ENCODE measurements around the gene COL16A1. TPM values are rescaled to one million over a fixed set of nuclear protein-coding genes. Genes with fewer than 3 reads are reported as not detected.

The COL16A1 gene
- total RNA-seq, 1 donor from 2014 or later, result 53.5 TPM

DNA sequence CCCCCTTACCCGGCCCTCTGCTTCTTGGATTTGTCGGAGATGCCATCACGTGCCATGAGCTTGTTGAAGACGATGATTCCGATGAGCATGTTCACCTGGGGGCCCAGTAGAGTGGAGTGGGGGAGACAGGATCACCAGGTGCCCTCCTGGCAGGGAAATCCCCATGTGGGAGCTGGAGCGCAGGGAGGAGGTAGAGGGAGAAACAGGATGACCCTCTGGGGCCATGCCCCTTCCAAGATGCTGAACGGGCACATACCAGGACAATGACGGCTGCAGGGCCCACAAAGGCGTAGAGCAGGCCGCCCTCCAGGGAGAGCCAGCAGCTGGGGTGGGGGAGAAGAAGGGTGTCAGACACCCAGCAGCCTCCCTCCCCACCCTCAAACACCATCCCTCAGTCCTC lies 31.8 kb upstream of the COL16A1 start:
- Mint-ChIP-seq H3K36me3 (no peaks in the 10 kb centered on the region), H3K4me3 (no peak overlapping the region), H3K9me3 (no peaks in the 10 kb centered on the region), H3K27me3 (peaks cover 5% of the 10 kb centered on the region), H3K27ac (no peak overlapping the region), H3K4me1 (ENCODE audit: unreplicated experiment) (no peaks in the 10 kb centered on the region)
- no peak for DNase-seq (ENCODE audit: extremely low spot score, unreplicated experiment)
- TF ChIP-seq, protein P1, sequence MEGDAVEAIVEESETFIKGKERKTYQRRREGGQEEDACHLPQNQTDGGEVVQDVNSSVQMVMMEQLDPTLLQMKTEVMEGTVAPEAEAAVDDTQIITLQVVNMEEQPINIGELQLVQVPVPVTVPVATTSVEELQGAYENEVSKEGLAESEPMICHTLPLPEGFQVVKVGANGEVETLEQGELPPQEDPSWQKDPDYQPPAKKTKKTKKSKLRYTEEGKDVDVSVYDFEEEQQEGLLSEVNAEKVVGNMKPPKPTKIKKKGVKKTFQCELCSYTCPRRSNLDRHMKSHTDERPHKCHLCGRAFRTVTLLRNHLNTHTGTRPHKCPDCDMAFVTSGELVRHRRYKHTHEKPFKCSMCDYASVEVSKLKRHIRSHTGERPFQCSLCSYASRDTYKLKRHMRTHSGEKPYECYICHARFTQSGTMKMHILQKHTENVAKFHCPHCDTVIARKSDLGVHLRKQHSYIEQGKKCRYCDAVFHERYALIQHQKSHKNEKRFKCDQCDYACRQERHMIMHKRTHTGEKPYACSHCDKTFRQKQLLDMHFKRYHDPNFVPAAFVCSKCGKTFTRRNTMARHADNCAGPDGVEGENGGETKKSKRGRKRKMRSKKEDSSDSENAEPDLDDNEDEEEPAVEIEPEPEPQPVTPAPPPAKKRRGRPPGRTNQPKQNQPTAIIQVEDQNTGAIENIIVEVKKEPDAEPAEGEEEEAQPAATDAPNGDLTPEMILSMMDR (conservative IDR thresholded peaks at IDR 0.05), result no peak

DNA sequence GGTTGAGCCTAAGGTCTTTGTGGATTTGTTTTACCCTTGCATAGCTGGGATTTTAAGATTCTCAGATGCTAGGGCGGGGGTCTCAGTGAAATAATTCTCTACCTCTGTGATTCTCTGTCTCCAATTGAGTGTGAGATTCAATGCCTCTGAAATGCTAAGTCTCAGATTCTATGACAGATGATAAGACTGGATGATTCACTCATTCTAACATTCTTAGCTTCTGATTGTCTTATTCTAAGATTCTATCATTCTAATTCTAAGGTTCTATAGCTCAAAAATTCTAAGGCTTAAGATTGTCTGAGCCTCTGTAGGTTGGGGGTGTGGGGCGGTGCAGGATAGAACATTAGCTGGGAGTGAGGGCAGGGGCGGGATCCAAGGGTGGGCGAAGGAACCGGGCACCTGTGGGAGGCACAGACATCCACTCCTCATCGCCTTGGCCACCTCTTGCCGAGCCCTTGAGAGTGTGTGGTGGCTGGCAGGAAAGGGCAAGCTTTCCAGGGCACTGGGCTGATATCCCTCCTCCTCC lies 30.8 kb upstream of the COL16A1 start:
- no peak overlapping the region for H3K27ac Mint-ChIP-seq
- no peak overlapping the region for H3K4me3 Mint-ChIP-seq
- no peaks in the 10 kb centered on the region for H3K4me1 Mint-ChIP-seq (ENCODE audit: unreplicated experiment)
- H3K27me3 Mint-ChIP-seq, result peaks cover 3% of the 10 kb centered on the region
- no peaks in the 10 kb centered on the region for H3K36me3 Mint-ChIP-seq
- no peaks in the 10 kb centered on the region for H3K9me3 Mint-ChIP-seq
- TF ChIP-seq, protein P1 (conservative IDR thresholded peaks at IDR 0.05), result no peak
- DNase-seq (ENCODE audit: extremely low spot score, unreplicated experiment), result no peak

DNA sequence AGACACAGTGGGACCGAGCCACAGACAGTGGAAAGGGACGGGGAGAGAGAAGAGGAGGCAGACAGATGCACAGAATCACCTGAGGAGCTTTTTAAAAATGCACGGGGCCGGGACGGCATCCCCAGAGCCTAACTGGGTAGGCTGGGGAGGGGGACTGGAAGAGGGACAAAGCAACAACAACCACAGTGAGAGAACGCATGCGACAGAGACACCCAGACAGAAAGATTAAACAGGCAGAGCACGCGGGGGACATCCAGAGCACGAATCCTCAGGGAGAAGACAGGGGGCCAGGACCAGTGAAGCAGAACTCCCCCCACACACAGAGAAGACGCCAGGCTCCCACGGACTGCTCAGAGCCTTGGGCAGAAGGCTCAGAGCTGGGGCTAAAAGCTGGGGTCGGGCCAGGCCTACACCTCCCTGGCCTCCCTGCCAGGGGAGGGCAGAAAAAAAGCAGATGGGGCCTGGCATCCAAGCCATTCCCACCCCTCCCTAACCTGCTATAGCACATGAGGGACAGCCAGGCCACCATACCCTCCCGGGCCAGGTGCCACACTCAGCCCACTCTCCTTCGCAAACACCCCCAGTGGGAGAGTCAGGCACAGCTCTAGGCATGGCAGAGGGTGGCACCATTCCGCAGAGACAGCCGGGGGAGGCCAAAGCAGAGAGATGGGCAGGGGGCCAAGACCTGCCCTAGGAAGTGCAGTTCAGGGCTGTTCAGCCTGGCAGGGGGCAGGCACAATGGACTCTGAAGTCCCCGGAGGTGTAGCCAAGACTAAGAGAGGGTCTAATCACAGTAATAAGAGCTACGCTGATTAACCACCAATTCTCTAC lies 29.8 kb upstream of the COL16A1 start:
- Mint-ChIP-seq H3K36me3 (no peaks in the 10 kb centered on the region), H3K9me3 (no peaks in the 10 kb centered on the region), H3K4me3 (no peak overlapping the region), H3K27ac (no peak overlapping the region), H3K4me1 (ENCODE audit: unreplicated experiment) (no peaks in the 10 kb centered on the region), H3K27me3 (no peaks in the 10 kb centered on the region)
- TF ChIP-seq, protein P1 (conservative IDR thresholded peaks at IDR 0.05), result no peak
- no peak for DNase-seq (ENCODE audit: extremely low spot score, unreplicated experiment)

DNA sequence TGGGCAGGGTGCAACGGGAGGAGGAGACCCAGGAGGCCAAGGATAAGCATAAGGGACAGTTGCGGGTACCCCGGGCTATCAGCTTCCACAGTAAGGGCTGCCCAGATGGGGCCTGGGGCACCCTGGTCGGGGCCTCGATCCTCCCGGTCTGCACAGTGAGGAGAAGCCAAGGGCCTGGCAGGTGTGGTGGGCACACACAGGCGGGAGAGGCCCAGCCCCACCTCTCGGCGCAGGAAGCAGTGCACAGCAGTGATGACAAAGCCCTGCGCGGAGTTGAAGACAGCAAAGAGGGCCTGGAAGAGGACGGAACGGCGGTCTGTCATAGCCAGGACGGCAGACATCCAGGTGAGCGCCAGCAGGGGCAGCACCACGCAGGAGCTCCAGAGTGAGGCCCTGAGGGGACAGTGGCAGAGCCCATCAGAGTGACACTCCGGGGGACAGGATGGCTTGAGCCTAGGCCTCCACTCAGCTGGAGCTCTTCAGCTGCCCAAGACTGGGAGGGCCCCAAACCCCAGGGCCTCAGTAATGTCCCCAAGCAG lies 29.0 kb upstream of the COL16A1 start:
- no peaks in the 10 kb centered on the region for H3K4me1 Mint-ChIP-seq (ENCODE audit: unreplicated experiment)
- no peak overlapping the region for H3K4me3 Mint-ChIP-seq
- TF ChIP-seq, protein P1 (conservative IDR thresholded peaks at IDR 0.05), result no peak
- no peaks in the 10 kb centered on the region for H3K36me3 Mint-ChIP-seq
- H3K27ac Mint-ChIP-seq, result no peak overlapping the region
- H3K9me3 Mint-ChIP-seq, result no peaks in the 10 kb centered on the region
- no peaks in the 10 kb centered on the region for H3K27me3 Mint-ChIP-seq
- DNase-seq (ENCODE audit: extremely low spot score, unreplicated experiment), result no peak

DNA sequence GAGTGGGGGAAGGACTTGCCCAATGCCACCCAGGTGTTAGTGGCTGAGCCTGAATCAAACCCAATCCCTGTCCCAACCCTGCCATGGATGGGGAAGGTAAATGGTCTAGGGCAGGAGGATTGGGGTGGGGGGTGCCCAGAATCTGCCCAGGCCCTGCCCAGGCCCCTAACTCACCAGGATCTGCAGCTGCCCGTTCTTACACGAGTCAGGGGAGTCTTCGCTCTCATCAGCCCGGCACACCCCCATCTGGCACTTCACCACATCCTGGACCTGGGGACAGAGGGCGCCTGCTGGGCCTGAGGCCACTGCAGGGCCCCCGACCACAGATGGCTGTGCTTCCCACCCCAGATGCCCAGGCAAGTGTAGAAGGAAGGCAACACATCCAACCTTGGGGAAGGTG lies 28.5 kb upstream of the COL16A1 start:
- H3K4me1 Mint-ChIP-seq (ENCODE audit: unreplicated experiment), result no peaks in the 10 kb centered on the region
- no peak overlapping the region for H3K27ac Mint-ChIP-seq
- H3K36me3 Mint-ChIP-seq, result no peaks in the 10 kb centered on the region
- H3K9me3 Mint-ChIP-seq, result no peaks in the 10 kb centered on the region
- no peak overlapping the region for H3K4me3 Mint-ChIP-seq
- TF ChIP-seq, protein P1 (conservative IDR thresholded peaks at IDR 0.05), result no peak
- no peak for DNase-seq (ENCODE audit: extremely low spot score, unreplicated experiment)
- H3K27me3 Mint-ChIP-seq, result no peaks in the 10 kb centered on the region
